Lower leg skin (tissue), 4 donors: ENCODE measurements around the gene SCG3. TPM values are rescaled to one million over a fixed set of nuclear protein-coding genes. Genes with fewer than 3 reads are reported as not detected.

Experiments
- DNase-seq, 2 donors: peaks; one replicate each; pipeline ENCODE4 v3.0.0-alpha.2; 2019; ENCODE audit warnings: low spot score in 2 of 2
- H3K4me3 ChIP-seq: fragments of 200-600 bp; sonication (generic); 2 replicates; pipeline ENCODE4 v1.5.1; 2017; ENCODE audit warnings: mild to moderate bottlenecking, low read depth; ENCODE audit not compliant: poor library complexity, severe bottlenecking
- CTCF ChIP-seq, 3 donors: fragments of 450-650 bp; IDR thresholded peaks; one replicate each; pipeline ENCODE4 v1.5.1; 2016; ENCODE audit warnings: antibody characterized with exemption in 3 of 3, mild to moderate bottlenecking in 3 of 3, moderate library complexity in 2 of 3
- POLR2A ChIP-seq, 2 donors: fragments of 450-650 bp; IDR thresholded peaks; one replicate each; pipeline ENCODE4 v1.6.1; 2016 to 2017; ENCODE audit warnings: antibody characterized with exemption in 2 of 2, mild to moderate bottlenecking in 1 of 2, moderate library complexity in 1 of 2
- WGBS, 2 donors: methylation state at CpG; one replicate each; pipeline ENCODE4 v1.1.5; 2018; 5-methylcytosine and 5-hydroxymethylcytosine counted together
- intact Hi-C: fragments of 100-400 bp; cut with DNase I; formaldehyde crosslinking; loops from one replicate; pipeline ENCODE4 v1.15.0; 2023; ENCODE audit warnings: low total_unique reads
- total RNA-seq, 4 donors: library from RNA; depleted of rRNA; stranded (reverse); fragments of >200 nt; gene quantifications; one replicate each; pipeline ENCODE4 v1.1.0, GENCODE V29; 2016

The SCG3 gene
- total RNA-seq, 4 donors from 2014 or later = 0.13 TPM; not detected in 3

DNA sequence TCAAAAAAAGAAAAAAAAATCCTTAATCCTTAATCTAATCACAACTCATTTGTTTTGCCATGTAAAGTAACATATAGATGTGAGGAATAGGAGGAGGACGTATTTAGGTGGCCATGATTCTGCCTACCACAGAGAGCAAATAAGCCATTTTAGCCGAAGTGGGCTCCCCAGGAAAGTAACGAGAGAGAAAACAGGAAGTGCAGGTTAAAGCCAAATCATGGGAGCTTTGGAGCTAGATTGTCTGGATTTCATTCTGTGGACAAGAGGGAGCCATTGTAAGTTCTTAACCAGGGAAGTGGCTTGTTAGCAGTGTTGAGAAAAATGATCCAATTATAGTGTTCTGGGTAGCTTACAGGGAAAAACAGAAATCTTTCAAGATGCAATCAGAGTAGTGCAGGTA lies 79.5 kb downstream of the SCG3 start:
- TF ChIP-seq CTCF (IDR thresholded peaks at IDR 0.05) (no peak), POLR2A (IDR thresholded peaks at IDR 0.05) (no peak)
- no peak overlapping the region for H3K4me3 ChIP-seq
- no peak for DNase-seq
- WGBS, 2 donors = 71 to 88% methylated on average over 3 of the region's 3 CpGs
- intact Hi-C loops = no loop called here

DNA sequence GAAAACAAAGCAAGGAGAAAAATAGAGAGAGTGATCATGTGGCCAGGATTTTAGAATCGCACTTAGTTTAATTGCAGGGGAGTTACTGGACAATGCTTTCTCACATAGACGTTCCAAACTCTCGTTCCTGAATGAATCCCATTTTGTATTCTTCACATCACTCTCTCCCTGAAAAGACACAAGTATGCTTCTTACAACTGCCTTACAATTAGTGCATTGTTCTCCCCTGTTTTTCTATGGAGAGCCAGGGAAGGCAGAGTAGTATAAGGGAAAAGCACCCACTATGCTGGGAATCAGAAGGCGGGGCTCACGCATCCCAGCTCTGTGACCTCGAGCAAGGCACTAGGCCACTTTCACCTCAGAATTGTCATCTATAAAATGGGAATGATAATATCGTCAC lies 84.4 kb downstream of the SCG3 start:
- TF ChIP-seq POLR2A (IDR thresholded peaks at IDR 0.05) (no peak), CTCF (IDR thresholded peaks at IDR 0.05) (no peak)
- DNase-seq = no peak
- intact Hi-C loops = no loop called here

GRCh38 chr15:51766341-51766740 lies 85.0 kb downstream of the SCG3 start:
- intact Hi-C loops = no loop called here
- no peak overlapping the region for H3K4me3 ChIP-seq
- no peak for DNase-seq
- 89 to 91% methylated on average over 1 of the region's 1 CpG for WGBS, 2 donors
- TF ChIP-seq CTCF (IDR thresholded peaks at IDR 0.05) = no peak
- no peak for TF ChIP-seq POLR2A (IDR thresholded peaks at IDR 0.05)

More for the DNA sequence above, 84.4 kb downstream of the SCG3 start:
- H3K4me3 ChIP-seq = no peak overlapping the region
- WGBS, 2 donors = 85 to 90% methylated on average over 7 of the region's 7 CpGs

DNA sequence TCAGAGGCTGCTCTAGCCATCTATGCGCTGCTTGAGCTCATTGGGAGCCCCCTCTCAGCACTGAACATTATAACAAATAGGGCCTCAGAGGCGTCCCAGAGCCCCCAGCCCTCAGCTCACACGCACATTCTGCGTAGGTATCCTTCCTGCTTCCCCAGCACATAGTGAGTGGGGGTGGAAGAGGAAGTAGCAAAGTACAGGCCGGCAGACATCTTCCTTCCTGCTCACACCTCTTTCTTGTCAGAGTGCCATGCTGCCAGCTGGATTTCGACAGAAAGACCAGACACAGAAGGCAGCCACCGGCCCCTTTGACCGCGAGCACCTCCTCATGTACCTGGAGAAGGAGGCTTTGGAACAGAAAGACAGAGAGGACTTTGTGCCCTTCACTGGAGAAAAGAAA lies 86.7 kb downstream of the SCG3 start:
- 69 to 72% methylated on average over 9 of the region's 9 CpGs for WGBS, 2 donors
- no peak for DNase-seq
- intact Hi-C loops = no loop called here
- TF ChIP-seq POLR2A (IDR thresholded peaks at IDR 0.05) (no peak), CTCF (IDR thresholded peaks at IDR 0.05) (no peak)
- no peak overlapping the region for H3K4me3 ChIP-seq

Other genes starting within 250 kb of the SCG3 start
- gene DMXL2, start 58.7 kb upstream of the SCG3 start, total RNA-seq = 10 to 100 TPM in 1 of 4 donors, 1 to 10 TPM in 3; 4.0 to 10.5 (median 6.6) TPM
- 10 to 100 TPM in 2 of 4 donors, 1 to 10 TPM in 2; 6.6 to 17.9 (median 13.0) TPM for gene LYSMD2, start 56.2 kb downstream of the SCG3 start, total RNA-seq
- gene TMOD2, start 70.1 kb downstream of the SCG3 start, total RNA-seq = 1 to 10 TPM; 6.6 to 9.3 (median 7.5) TPM
- 10 to 100 TPM; 35.4 to 47.2 (median 38.6) TPM for gene TMOD3, start 148.2 kb downstream of the SCG3 start, total RNA-seq